ENCODE measurements around the gene SSRP1.

DNA sequence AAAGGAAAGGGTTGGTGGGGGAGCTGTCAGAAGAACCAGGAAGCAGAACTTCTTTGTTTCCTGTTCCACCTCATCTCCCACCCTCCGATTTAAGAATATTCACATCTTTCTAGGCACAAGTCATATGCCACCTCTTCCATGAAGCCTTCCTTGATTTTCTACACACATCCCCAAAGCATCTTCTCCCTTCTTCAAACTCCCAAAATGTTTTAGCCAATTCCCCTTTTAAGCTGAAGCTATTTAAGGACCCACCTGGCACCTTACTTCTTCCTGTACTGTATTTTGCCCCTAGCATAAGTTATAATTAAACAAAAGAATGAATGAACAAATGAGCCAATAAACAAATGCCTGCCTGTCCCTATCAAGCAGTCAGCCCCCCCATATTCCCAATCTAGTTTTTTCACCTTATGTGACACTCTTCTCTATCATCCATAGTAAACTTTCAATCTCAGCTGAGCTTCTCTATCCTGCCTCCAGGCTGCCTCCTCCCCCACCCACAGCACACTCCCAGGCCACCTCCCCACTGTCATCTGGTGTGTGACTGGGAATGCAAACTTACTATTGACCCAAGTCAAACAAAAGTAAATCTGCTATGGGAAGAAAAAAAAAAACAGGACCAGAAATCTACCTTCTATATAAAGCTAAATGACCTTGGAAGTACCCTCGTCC, 14.8 kb downstream of the SSRP1 start:
- TF ChIP-seq EZH2phosphoT487 (IDR thresholded peaks at IDR 0.05; ENCODE audit: low read length) (no peak), CTCF (IDR thresholded peaks at IDR 0.05; ENCODE audit: low read length) (no peak), EZH2 (optimal IDR thresholded peaks at IDR 0.05; ENCODE audit: low read depth, low read length) (no peak)

Data from MM.1S (cell line).